Transverse colon (tissue), 4 donors: ENCODE data around the gene SNTG2. TPM values are rescaled to one million over a fixed set of nuclear protein-coding genes. Genes with fewer than 3 reads are reported as not detected.

ENCODE experiments used
- DNase-seq: peaks from one replicate; pipeline ENCODE4 v3.0.0-alpha.2; 2019
- H3K27ac ChIP-seq, 4 donors: fragments of 200-600 bp; sonication (generic); 2 replicates each; pipeline ENCODE4 v1.5.1; 2016 to 2018; ENCODE audit warnings: inconsistent platforms in 4 of 4
- H3K27me3 ChIP-seq: fragments of 200-600 bp; sonication (generic); 2 replicates; pipeline ENCODE4 v1.5.1; 2017; ENCODE audit warnings: inconsistent platforms
- H3K36me3 ChIP-seq, 4 donors: fragments of 200-600 bp; sonication (generic); 2 replicates each; pipeline ENCODE4 v1.5.1; 2017 to 2019; ENCODE audit warnings: inconsistent platforms in 4 of 4
- H3K4me1 ChIP-seq, 4 donors: fragments of 200-600 bp; sonication (generic); 2 replicates each; pipeline ENCODE4 v1.5.1; 2017 to 2020; ENCODE audit warnings: inconsistent platforms in 4 of 4
- H3K4me3 ChIP-seq, 4 donors: fragments of 200-600 bp; sonication (generic); 1 replicate in 1 of 4; 2 replicates in 3 of 4; pipeline versions ENCODE4 v1.5.1 to v1.6.1; 2017 to 2019; ENCODE audit warnings: inconsistent platforms in 4 of 4
- H3K9me3 ChIP-seq, 2 donors: fragments of 200-600 bp; sonication (generic); 2 replicates each; pipeline ENCODE4 v1.5.1; 2017 to 2019; ENCODE audit warnings: inconsistent platforms in 2 of 2
- CTCF ChIP-seq, 5 experiments: fragments of 200-600 bp in 3 of 5; fragments of 450-650 bp in 2 of 5; sonication (generic) in 3 of 5; IDR thresholded peaks; 1 replicate in 2 of 5; 2 replicates in 3 of 5; pipeline ENCODE4 v1.5.1; 2016 to 2017; ENCODE audit warnings: antibody characterized with exemption in 5 of 5, inconsistent platforms in 3 of 5, mild to moderate bottlenecking in 2 of 5, moderate library complexity in 1 of 5
- EP300 ChIP-seq: sonication (generic); formaldehyde crosslinking; IDR thresholded peaks from one replicate; pipeline ENCODE4 v1.6.1; 2017; ENCODE audit warnings: antibody characterized with exemption, low read depth
- POLR2A ChIP-seq: fragments of 450-650 bp; IDR thresholded peaks from one replicate; pipeline ENCODE4 v1.6.1; 2016; ENCODE audit warnings: antibody characterized with exemption, mild to moderate bottlenecking, moderate library complexity
- POLR2AphosphoS5 ChIP-seq, 3 donors: sonication (generic); formaldehyde crosslinking; IDR thresholded peaks; one replicate each; pipeline ENCODE4 v1.6.1; 2016; ENCODE audit warnings: antibody characterized with exemption in 3 of 3
- WGBS, 2 donors: methylation state at CpG; one replicate each; pipeline ENCODE4 v1.1.5; 2018; ENCODE audit warnings: low coverage in 1 of 2; 5-methylcytosine and 5-hydroxymethylcytosine counted together
- in situ Hi-C, 4 donors: fragments of 200-750 bp; cut with MboI; loops; one replicate each; pipeline versions ENCODE4 v1.15.0 to v1.15.1; 2017; ENCODE audit warnings: low sequenced_read_pairs in 3 of 4, low pct_ligation_motif_present in 1 of 4, low pct_unique_long_range_greater_than_20kb in 1 of 4
- intact Hi-C: fragments of 100-400 bp; cut with DNase I; formaldehyde crosslinking; loops from one replicate; pipeline ENCODE4 v1.15.1; 2023; ENCODE audit warnings: low total_unique reads
- total RNA-seq, 4 donors: library from RNA; depleted of rRNA; stranded (reverse); fragments of >200 nt; gene quantifications; one replicate each; pipeline ENCODE4 v1.1.0, GENCODE V29; 2016

SNTG2 gene
- total RNA-seq, 4 donors from 2014 or later, result 0.55 to 4.9 (median 1.5) TPM

DNA sequence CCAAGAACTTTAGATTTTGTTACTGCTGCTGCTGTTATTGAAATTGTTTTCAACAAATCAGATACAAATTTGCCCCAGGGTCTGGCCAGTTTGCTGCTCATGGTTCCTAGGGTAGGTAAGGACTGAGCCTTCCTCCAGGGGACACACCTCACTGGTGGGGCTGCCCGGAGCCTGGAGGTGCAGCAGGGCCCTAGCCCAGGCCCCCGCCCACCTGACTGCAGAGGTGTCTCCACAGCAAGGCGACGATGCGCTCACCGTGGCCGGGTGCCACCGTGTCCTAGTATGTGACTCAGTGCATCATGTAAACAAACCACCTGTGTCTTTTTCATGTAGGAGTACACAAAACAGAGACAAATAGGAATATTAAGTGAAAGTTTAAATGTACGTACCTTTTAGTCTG, 309.1 kb downstream of the SNTG2 start:
- H3K27me3 ChIP-seq, result no peaks in the 10 kb centered on the region
- in situ Hi-C loops, result no loop called here
- no peak for TF ChIP-seq POLR2AphosphoS5 (IDR thresholded peaks at IDR 0.05)
- TF ChIP-seq CTCF (IDR thresholded peaks at IDR 0.05), result no peak
- no peak for TF ChIP-seq EP300
- no peak for TF ChIP-seq POLR2A
- intact Hi-C loops, result no loop called here
- H3K4me1 ChIP-seq, result no peaks in the 10 kb centered on the region
- H3K27ac ChIP-seq, result no peak overlapping the region
- WGBS, 2 donors, result 82 to 91% methylated on average over 1 to 9 of the region's 9 CpGs
- H3K36me3 ChIP-seq, result no peaks in the 10 kb centered on the region
- no peak overlapping the region for H3K4me3 ChIP-seq
- DNase-seq, result no peak
- no peaks in the 10 kb centered on the region for H3K9me3 ChIP-seq

GRCh38 chr2:1262609-1263008, 312.0 kb downstream of the SNTG2 start:
- Histone ChIP-seq H3K9me3 (no peaks in the 10 kb centered on the region), H3K4me1 (no peaks in the 10 kb centered on the region), H3K4me3 (no peak overlapping the region), H3K27ac (no peak overlapping the region), H3K36me3 (no peaks in the 10 kb centered on the region), H3K27me3 (no peaks in the 10 kb centered on the region)
- TF ChIP-seq EP300, result no peak
- TF ChIP-seq POLR2AphosphoS5 (IDR thresholded peaks at IDR 0.05), result no peak
- no peak for TF ChIP-seq POLR2A
- TF ChIP-seq CTCF (IDR thresholded peaks at IDR 0.05), result no peak
- in situ Hi-C loops (no loop called here), intact Hi-C loops (no loop called here)
- no peak for DNase-seq
- 82 to 91% methylated on average over 8 to 29 of the region's 29 CpGs for WGBS, 2 donors

GRCh38 chr2:1265454-1265853, 314.8 kb downstream of the SNTG2 start:
- intact Hi-C loops (no loop called here), in situ Hi-C loops (no loop called here)
- Histone ChIP-seq H3K27me3 (no peaks in the 10 kb centered on the region), H3K36me3 (no peaks in the 10 kb centered on the region), H3K9me3 (no peaks in the 10 kb centered on the region), H3K4me1 (no peaks in the 10 kb centered on the region), H3K27ac (no peak overlapping the region), H3K4me3 (no peak overlapping the region)
- TF ChIP-seq POLR2AphosphoS5 (IDR thresholded peaks at IDR 0.05) (no peak), POLR2A (no peak), CTCF (IDR thresholded peaks at IDR 0.05) (no peak), EP300 (no peak)
- 82% methylated on average over 4 of the region's 4 CpGs; no CpG with 5 or more reads in 1 of the 2 donors for WGBS, 2 donors
- DNase-seq, result no peak

GRCh38 chr2:1266351-1266750, 315.7 kb downstream of the SNTG2 start:
- H3K4me3 ChIP-seq, result no peak overlapping the region
- H3K27ac ChIP-seq, result no peak overlapping the region
- H3K4me1 ChIP-seq, result no peaks in the 10 kb centered on the region
- no peak for TF ChIP-seq EP300
- no peak for TF ChIP-seq POLR2A
- no peak for TF ChIP-seq CTCF (IDR thresholded peaks at IDR 0.05)
- no peak for TF ChIP-seq POLR2AphosphoS5 (IDR thresholded peaks at IDR 0.05)
- in situ Hi-C loops, result no loop called here
- no peak for DNase-seq
- H3K9me3 ChIP-seq, result no peaks in the 10 kb centered on the region
- WGBS, 2 donors, result 86 to 90% methylated on average over 12 of the region's 12 CpGs
- H3K27me3 ChIP-seq, result no peaks in the 10 kb centered on the region
- intact Hi-C loops, result no loop called here
- H3K36me3 ChIP-seq, result no peaks in the 10 kb centered on the region
